H1 (cell line): ENCODE results near the gene NCAM1. TPM values are rescaled to one million over a fixed set of nuclear protein-coding genes. Genes with fewer than 3 reads are reported as not detected.

Experiments
- CTCF ChIA-PET: fragments of 300-600 bp; sonication (Branson Sonifier 250); formaldehyde crosslinking; loops from one replicate; lab custom pipeline; 2021; ENCODE audit not compliant: partially characterized antibody; lab: Charles Lee
- POLR2A ChIA-PET: fragments of 300-600 bp; sonication (Branson Sonifier 250); formaldehyde crosslinking; loops from one replicate; lab custom pipeline; 2021; ENCODE audit warnings: inconsistent platforms; ENCODE audit not compliant: partially characterized antibody; lab: Charles Lee
- DNase-seq, 2 experiments: peaks; one replicate each; pipeline versions ENCODE4 v3.0.0 to v3.0.0-alpha.2; 2010 to 2022; ENCODE audit warnings: low spot score in 2 of 2, low read depth in 1 of 2, mixed read lengths in 1 of 2
- FAIRE-seq: peaks from 2 replicates; lab custom pipeline; 2011; peaks lifted over from hg19 to GRCh38; lab: Jason Lieb, UNC
- H2AFZ ChIP-seq: 2 replicates; pipeline ENCODE4 v1.8.1; 2012; ENCODE audit warnings: low read length, inconsistent platforms
- H2AK5ac ChIP-seq: 2 replicates; pipeline ENCODE4 v1.6.1; 2013; ENCODE audit warnings: low read depth, low read length
- H2BK120ac ChIP-seq: replicated peaks from 2 replicates; pipeline ENCODE3; 2013; ENCODE audit warnings: low read depth, low read length, inconsistent platforms
- H2BK12ac ChIP-seq: 2 replicates; pipeline ENCODE4 v1.6.1; 2013; ENCODE audit warnings: low read depth, low read length
- H2BK15ac ChIP-seq: 2 replicates; pipeline ENCODE4 v1.6.1; 2013; ENCODE audit warnings: low read length
- H2BK20ac ChIP-seq: 2 replicates; pipeline ENCODE4 v1.6.1; 2013; ENCODE audit warnings: low read length
- H2BK5ac ChIP-seq: 2 replicates; pipeline ENCODE4 v1.6.1; 2013; ENCODE audit warnings: low read depth, low read length
- H3K14ac ChIP-seq: 2 replicates; pipeline ENCODE4 v1.6.1; 2013; ENCODE audit warnings: inconsistent platforms; ENCODE audit not compliant: insufficient read length
- H3K18ac ChIP-seq: 2 replicates; pipeline ENCODE4 v1.6.1; 2013; ENCODE audit warnings: low read length; ENCODE audit errors: extremely low read depth
- H3K23ac ChIP-seq: 2 replicates; pipeline ENCODE4 v1.6.1; 2013; ENCODE audit warnings: inconsistent platforms; ENCODE audit not compliant: insufficient read length
- H3K23me2 ChIP-seq: 2 replicates; pipeline ENCODE4 v1.6.1; 2013; ENCODE audit warnings: low read depth, low read length
- H3K27ac ChIP-seq: 2 replicates; pipeline ENCODE4 v1.6.1; 2011; ENCODE audit warnings: low read depth, low read length, inconsistent platforms
- H3K27me3 ChIP-seq, 4 experiments: replicated peaks in 1 of 4; 1 replicate in 1 of 4; 2 replicates in 3 of 4; pipeline versions ENCODE4 v1.6.1 to v1.8.1; 2011 to 2013; ENCODE audit warnings: low read length in 3 of 4, mild to moderate bottlenecking in 3 of 4, inconsistent platforms in 2 of 4, mixed read lengths in 2 of 4, moderate library complexity in 1 of 4; ENCODE audit not compliant: control insufficient read depth in 3 of 4, insufficient read depth in 3 of 4; ENCODE audit errors: extremely low read depth in 1 of 4
- H3K36me3 ChIP-seq, 4 experiments: 2 replicates each; pipeline versions ENCODE4 v1.6.1 to v1.8.1; 2011 to 2013; ENCODE audit warnings: mild to moderate bottlenecking in 4 of 4, low read length in 3 of 4, moderate library complexity in 2 of 4, control low read depth in 1 of 4, inconsistent platforms in 1 of 4; ENCODE audit not compliant: insufficient read depth in 4 of 4, control insufficient read depth in 2 of 4
- H3K4ac ChIP-seq: replicated peaks from 2 replicates; pipeline ENCODE3; 2013; ENCODE audit warnings: low read length, low read depth, mixed read lengths, inconsistent platforms; ENCODE audit not compliant: insufficient read length
- H3K4me1 ChIP-seq, 4 experiments: replicated peaks in 1 of 4; 1 replicate in 1 of 4; 2 replicates in 3 of 4; pipeline versions ENCODE4 v1.6.1 to v1.8.1; 2011 to 2013; ENCODE audit warnings: low read length in 3 of 4, inconsistent platforms in 2 of 4, mixed read lengths in 1 of 4; ENCODE audit not compliant: insufficient read depth in 4 of 4, control insufficient read depth in 3 of 4
- H3K4me2 ChIP-seq, 2 experiments: 2 replicates each; pipeline versions ENCODE4 v1.6.1 to v1.8.1; 2011 to 2013; ENCODE audit warnings: low read depth in 2 of 2, low read length in 2 of 2, control low read depth in 1 of 2, inconsistent platforms in 1 of 2, mild to moderate bottlenecking in 1 of 2; ENCODE audit not compliant: insufficient read depth in 1 of 2
- H3K4me3 ChIP-seq, 4 experiments: fragments of 200-600, 300-600 bp in 1 of 4; sonication (generic), shearing (Covaris generic), sonication (Bioruptor Twin) in 1 of 4; 2 replicates each; pipeline versions ENCODE4 v1.5.1 to v1.8.1; 2011 to 2016; ENCODE audit warnings: low read length in 4 of 4, low read depth in 3 of 4, control low read depth in 2 of 4, inconsistent platforms in 2 of 4, mild to moderate bottlenecking in 2 of 4, mixed read lengths in 1 of 4, moderate library complexity in 1 of 4; ENCODE audit not compliant: insufficient read depth in 2 of 4; ENCODE audit errors: extremely low read depth in 1 of 4
- H3K56ac ChIP-seq: replicated peaks from 2 replicates; pipeline ENCODE3; 2013; ENCODE audit warnings: low read depth, mild to moderate bottlenecking, mixed read lengths, low read length, inconsistent platforms; ENCODE audit not compliant: insufficient read length
- H3K79me1 ChIP-seq: 2 replicates; pipeline ENCODE4 v1.6.1; 2013; ENCODE audit warnings: low read depth, low read length, control low read depth
- H3K79me2 ChIP-seq, 2 experiments: 2 replicates each; pipeline versions ENCODE4 v1.6.1 to v1.8.1; 2012 to 2013; ENCODE audit warnings: low read length in 2 of 2, mild to moderate bottlenecking in 2 of 2, inconsistent platforms in 1 of 2; ENCODE audit not compliant: insufficient read depth in 2 of 2, control insufficient read depth in 1 of 2
- H3K9ac ChIP-seq, 4 experiments: replicated peaks in 1 of 4; 1 replicate in 1 of 4; 2 replicates in 3 of 4; pipeline versions ENCODE4 v1.6.1 to v1.8.1; 2011 to 2013; ENCODE audit warnings: low read depth in 3 of 4, low read length in 3 of 4, control low read depth in 2 of 4, mild to moderate bottlenecking in 2 of 4, moderate library complexity in 2 of 4, inconsistent platforms in 1 of 4; ENCODE audit errors: extremely low read depth in 1 of 4
- H3K9me3 ChIP-seq, 2 experiments: 2 replicates each; pipeline versions ENCODE4 v1.6.1 to v1.8.1; 2012 to 2013; ENCODE audit warnings: mild to moderate bottlenecking in 2 of 2, moderate library complexity in 2 of 2, control low read depth in 1 of 2, inconsistent platforms in 1 of 2, low read depth in 1 of 2, low read length in 1 of 2, mixed read lengths in 1 of 2; ENCODE audit not compliant: insufficient read depth in 2 of 2
- H4K20me1 ChIP-seq, 2 experiments: replicated peaks in 1 of 2; 2 replicates each; pipeline versions ENCODE3 to v1.8.1; 2011 to 2013; ENCODE audit warnings: inconsistent platforms in 2 of 2, low read length in 2 of 2, mild to moderate bottlenecking in 1 of 2; ENCODE audit not compliant: insufficient read depth in 2 of 2, control insufficient read depth in 1 of 2
- H4K5ac ChIP-seq: 2 replicates; pipeline ENCODE4 v1.6.1; 2013; ENCODE audit warnings: low read length, low read depth, mixed read lengths, inconsistent platforms; ENCODE audit not compliant: insufficient read length
- H4K8ac ChIP-seq: 2 replicates; pipeline ENCODE4 v1.8.0; 2013; ENCODE audit warnings: mild to moderate bottlenecking, moderate library complexity, low read length, inconsistent platforms; ENCODE audit not compliant: insufficient read depth; ENCODE audit errors: extremely low read depth
- H4K91ac ChIP-seq: replicated peaks from 2 replicates; pipeline ENCODE3; 2013; ENCODE audit warnings: low read length, mixed read lengths, inconsistent platforms; ENCODE audit not compliant: insufficient read length
- CBX8 ChIP-seq: fragments of 300-800, 300-1000 bp; sonication (generic); IDR thresholded peaks from 2 replicates; pipeline ENCODE4 v1.7.1; 2016; ENCODE audit warnings: low read depth, low read length, borderline replicate concordance
- NANOG ChIP-seq: IDR thresholded peaks from 2 replicates; pipeline ENCODE4 v1.6.1; 2011; ENCODE audit warnings: low read length, low read depth, mild to moderate bottlenecking, inconsistent platforms; ENCODE audit not compliant: insufficient read depth, poor library complexity, severe bottlenecking
- TCF12 ChIP-seq: IDR thresholded peaks from 2 replicates; pipeline ENCODE4 v1.6.1; 2011; ENCODE audit warnings: low read depth, mild to moderate bottlenecking, low read length
- USF2 ChIP-seq: IDR thresholded peaks from 2 replicates; pipeline ENCODE4 v1.6.1; 2011; ENCODE audit warnings: low read length, improper control_type of control experiment
- WGBS, 2 experiments: shearing (Covaris generic) in 1 of 2; methylation state at CpG; one replicate each; pipeline versions ENCODE4 v1.1.6 to v1.1.7; 2013 to 2015; ENCODE audit warnings: low lambda C conversion rate in 2 of 2, mixed read lengths in 2 of 2, inconsistent platforms in 1 of 2, low coverage in 1 of 2, missing lambda C conversion rate in 1 of 2; ENCODE audit not compliant: insufficient replicate concordance in 2 of 2, insufficient coverage in 1 of 2, insufficient read length in 1 of 2; ENCODE audit errors: extremely low coverage in 1 of 2, missing lambda C conversion rate in 1 of 2; 5-methylcytosine and 5-hydroxymethylcytosine counted together
- polyA plus RNA-seq, 7 experiments: library from polyadenylated mRNA; depleted of rRNA in 3 of 7; stranded (reverse) in 5 of 7; unstranded in 2 of 7; fragments of >200 nt in 5 of 7; fragments of 200-250 nt in 2 of 7; gene quantifications; 1 replicate in 5 of 7; 2 replicates in 1 of 7; 4 replicates in 1 of 7; pipeline versions ENCODE4 v1.2.1 to v1.2.3, GENCODE V29; 2011 to 2013; ENCODE audit warnings: missing spikeins in 2 of 7, mixed read lengths in 2 of 7
- total RNA-seq: library from RNA; stranded (reverse); fragmentation: NEBNext Ultra II Directional; extraction: Animal tissue kit (Norgen Biotek cat#: 25700); gene quantifications from 2 replicates; pipeline ENCODE4 v1.2.1, GENCODE V29; 2021

The NCAM1 gene
- total and polyA plus RNA-seq, 2 of the 8 experiments (the other 6 are each of a cell fraction or from before 2014, with no cell fraction given) = 3.1 to 4.3 TPM

DNA sequence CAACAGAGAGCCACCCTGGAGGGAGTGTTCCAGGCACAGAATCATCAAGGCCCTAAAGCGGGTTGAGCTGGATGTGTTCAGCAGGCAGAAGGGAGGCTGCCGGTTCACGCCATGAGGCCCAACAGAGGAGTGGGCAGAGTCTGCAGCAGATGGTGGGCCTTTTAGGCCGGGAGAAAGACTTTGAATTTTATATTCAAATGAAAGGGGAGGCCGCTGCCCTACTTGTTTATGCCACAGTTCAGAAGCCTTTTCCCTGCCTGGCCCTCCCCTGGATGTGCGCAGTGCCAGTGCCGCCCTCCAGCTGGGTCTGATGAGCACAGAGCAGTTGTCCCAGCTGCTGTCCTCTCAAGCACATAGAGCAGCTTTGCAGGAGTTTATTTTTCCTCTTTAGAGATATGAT lies 306.3 kb downstream of the NCAM1 start:
- no peak overlapping the region for H3K4me3 ChIP-seq
- H2BK120ac ChIP-seq = no peak overlapping the region
- no peak overlapping the region for H3K56ac ChIP-seq
- H2BK20ac ChIP-seq = no peak overlapping the region
- WGBS, 2 experiments = 90% methylated on average over 7 of the region's 7 CpGs; no CpG with 5 or more reads in 1 of the 2 experiments
- H4K91ac ChIP-seq = no peak overlapping the region
- H3K36me3 ChIP-seq = no peaks in the 10 kb centered on the region
- H4K8ac ChIP-seq = no peak overlapping the region
- no peaks in the 10 kb centered on the region for H3K79me1 ChIP-seq
- FAIRE-seq = no peak
- H3K4me2 ChIP-seq = no peak overlapping the region
- no peaks in the 10 kb centered on the region for H4K20me1 ChIP-seq
- H3K9me3 ChIP-seq = no peaks in the 10 kb centered on the region
- H3K23ac ChIP-seq = no peak overlapping the region
- H3K23me2 ChIP-seq = no peaks in the 10 kb centered on the region
- H4K5ac ChIP-seq = no peak overlapping the region
- peaks cover 0 to 3% (median 0%) of the 10 kb centered on the region in 4 experiments; a peak in 1 of 7 replicates for H3K4me1 ChIP-seq
- CTCF ChIA-PET = no interaction called here
- no peak overlapping the region for H3K14ac ChIP-seq
- no peak overlapping the region for H3K18ac ChIP-seq
- TF ChIP-seq NANOG (no peak), TCF12 (no peak), CBX8 (no peak), USF2 (no peak)
- no peak overlapping the region for H2AK5ac ChIP-seq
- POLR2A ChIA-PET = no interaction called here
- no peak for DNase-seq
- no peak overlapping the region for H2BK5ac ChIP-seq
- no peak overlapping the region for H2BK15ac ChIP-seq
- no peaks in the 10 kb centered on the region for H3K79me2 ChIP-seq
- no peak overlapping the region for H2BK12ac ChIP-seq
- no peak overlapping the region for H3K27ac ChIP-seq
- H2AFZ ChIP-seq = no peak overlapping the region
- H3K9ac ChIP-seq = no peak overlapping the region
- no peak overlapping the region for H3K4ac ChIP-seq
- H3K27me3 ChIP-seq = no peaks in the 10 kb centered on the region
